OCI-LY1 (cell line): ENCODE results near the gene ASNSD1.

ENCODE experiments used
- EZH2 ChIP-seq: fragments of 200-600 bp; sonication (generic), shearing (Covaris generic); IDR thresholded peaks from 2 replicates; pipeline ENCODE4 v1.8.0; 2017; ENCODE audit warnings: borderline replicate concordance, mixed run types, mild to moderate bottlenecking, antibody characterized with exemption, low read length, moderate library complexity, mixed read lengths
- TF ChIP-seq, protein P1 (sequence below): fragments of 200-600 bp; sonication (generic), shearing (Covaris generic); IDR thresholded peaks from 2 replicates; pipeline ENCODE4 v1.5.1; 2017; ENCODE audit warnings: mild to moderate bottlenecking, antibody characterized with exemption, low read length, moderate library complexity, mixed read lengths

DNA sequence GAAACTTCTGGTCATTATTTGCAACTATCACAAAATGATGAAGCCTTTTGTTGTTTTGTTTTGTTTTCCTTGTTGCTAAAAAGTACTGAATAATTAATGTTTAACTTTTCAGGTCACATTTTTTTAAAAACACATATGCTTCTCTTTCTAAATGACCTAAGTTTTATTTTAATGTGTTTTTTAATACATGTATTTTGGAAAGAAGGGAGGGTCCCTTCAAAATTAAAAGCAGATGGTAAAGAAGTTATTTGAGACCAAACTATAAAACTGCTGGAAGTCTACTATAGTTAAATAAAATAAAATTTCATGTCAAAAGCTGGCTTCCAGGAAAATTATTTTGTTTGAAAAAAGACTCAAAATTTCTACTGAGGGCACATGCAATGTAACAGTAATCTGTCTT is 39.5 kb upstream of the ASNSD1 start:
- TF ChIP-seq, protein P1, sequence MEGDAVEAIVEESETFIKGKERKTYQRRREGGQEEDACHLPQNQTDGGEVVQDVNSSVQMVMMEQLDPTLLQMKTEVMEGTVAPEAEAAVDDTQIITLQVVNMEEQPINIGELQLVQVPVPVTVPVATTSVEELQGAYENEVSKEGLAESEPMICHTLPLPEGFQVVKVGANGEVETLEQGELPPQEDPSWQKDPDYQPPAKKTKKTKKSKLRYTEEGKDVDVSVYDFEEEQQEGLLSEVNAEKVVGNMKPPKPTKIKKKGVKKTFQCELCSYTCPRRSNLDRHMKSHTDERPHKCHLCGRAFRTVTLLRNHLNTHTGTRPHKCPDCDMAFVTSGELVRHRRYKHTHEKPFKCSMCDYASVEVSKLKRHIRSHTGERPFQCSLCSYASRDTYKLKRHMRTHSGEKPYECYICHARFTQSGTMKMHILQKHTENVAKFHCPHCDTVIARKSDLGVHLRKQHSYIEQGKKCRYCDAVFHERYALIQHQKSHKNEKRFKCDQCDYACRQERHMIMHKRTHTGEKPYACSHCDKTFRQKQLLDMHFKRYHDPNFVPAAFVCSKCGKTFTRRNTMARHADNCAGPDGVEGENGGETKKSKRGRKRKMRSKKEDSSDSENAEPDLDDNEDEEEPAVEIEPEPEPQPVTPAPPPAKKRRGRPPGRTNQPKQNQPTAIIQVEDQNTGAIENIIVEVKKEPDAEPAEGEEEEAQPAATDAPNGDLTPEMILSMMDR = no peak
- TF ChIP-seq EZH2 = no peak
